ENCODE results near the gene SIK3. TPM values are rescaled to one million over a fixed set of nuclear protein-coding genes. Genes with fewer than 3 reads are reported as not detected.

SIK3 gene
- polyA plus RNA-seq, 1 experiment, result 7.3 TPM

- no peak for TF ChIP-seq CTCF (IDR thresholded peaks at IDR 0.05; ENCODE audit: insufficient read depth, low read depth, low read length)
- Histone ChIP-seq H3K4me3 (ENCODE audit: low read depth, low read length) (no peak overlapping the region), H3K36me3 (ENCODE audit: control insufficient read depth, insufficient read depth, low read length) (no peaks in the 10 kb centered on the region), H3K27me3 (ENCODE audit: control insufficient read depth, insufficient read depth, low read length) (no peaks in the 10 kb centered on the region)
- no peak for DNase-seq (ENCODE audit: low read depth)
- POLR2A ChIA-PET, result no interaction called here
- CTCF ChIA-PET, result interaction anchor here (0.7 to 1.0 kb wide), 2 partner anchors 16 to 43 kb away, joined by 3 read pairs; no protein-coding TSS in a partner anchor
Observed at GRCh38 chr11:116935514-116935913, 162.7 kb downstream of the SIK3 start.

DNA sequence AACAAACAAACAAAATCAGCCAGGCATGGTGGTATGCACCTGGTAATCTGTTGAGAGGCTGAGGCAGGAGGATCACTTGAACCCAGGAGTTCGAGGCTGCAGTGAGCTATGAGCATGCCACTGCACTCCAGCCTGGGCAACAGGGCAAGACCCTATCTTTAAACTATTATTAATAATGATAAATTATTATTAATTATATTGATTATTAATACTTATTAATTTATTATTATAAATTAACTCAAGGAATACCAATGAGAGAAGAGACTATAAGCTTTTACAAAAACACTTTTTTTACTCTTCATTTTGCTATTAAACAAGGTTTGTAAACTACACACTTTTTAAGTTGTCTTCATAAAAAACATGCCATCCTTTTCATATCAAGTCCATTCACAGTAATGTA lies 163.1 kb downstream of the SIK3 start:
- Histone ChIP-seq H3K4me3 (ENCODE audit: low read depth, low read length) (no peak overlapping the region), H3K27me3 (ENCODE audit: control insufficient read depth, insufficient read depth, low read length) (no peaks in the 10 kb centered on the region), H3K36me3 (ENCODE audit: control insufficient read depth, insufficient read depth, low read length) (no peaks in the 10 kb centered on the region)
- ChIA-PET CTCF (interaction anchor here (0.6 to 1.0 kb wide), 3 partner anchors 16 to 73 kb away, joined by 3 read pairs; no protein-coding TSS in a partner anchor), POLR2A (no interaction called here)
- DNase-seq (ENCODE audit: low read depth), result no peak
- no peak for TF ChIP-seq CTCF (IDR thresholded peaks at IDR 0.05; ENCODE audit: insufficient read depth, low read depth, low read length)

- DNase-seq (ENCODE audit: low read depth), result no peak
- H3K4me3 ChIP-seq (ENCODE audit: low read depth, low read length), result no peak overlapping the region
- TF ChIP-seq CTCF (IDR thresholded peaks at IDR 0.05; ENCODE audit: insufficient read depth, low read depth, low read length), result no peak
- ChIA-PET POLR2A (no interaction called here), CTCF (no interaction called here)
- no peaks in the 10 kb centered on the region for H3K36me3 ChIP-seq (ENCODE audit: control insufficient read depth, insufficient read depth, low read length)
- H3K27me3 ChIP-seq (ENCODE audit: control insufficient read depth, insufficient read depth, low read length), result no peaks in the 10 kb centered on the region
Observed at GRCh38 chr11:116933961-116934360, 164.3 kb downstream of the SIK3 start.

DNA sequence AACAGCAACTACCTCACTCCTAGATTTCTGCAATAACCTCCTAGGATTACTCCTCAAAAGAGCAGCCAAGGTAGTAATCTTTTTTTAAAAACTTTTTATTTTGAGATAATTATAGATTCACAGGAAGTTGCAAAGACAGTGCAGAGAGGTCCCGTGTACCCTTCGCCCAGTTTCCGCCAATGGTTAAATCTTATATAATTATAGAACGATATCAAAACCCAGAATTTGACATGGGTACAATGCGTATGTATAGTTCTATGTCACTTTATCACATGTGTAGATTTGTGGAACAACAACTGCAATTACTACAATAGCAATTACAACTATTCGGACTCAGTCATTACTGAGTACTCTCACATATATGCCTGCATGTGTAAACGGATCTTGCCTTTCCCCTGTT lies 166.0 kb downstream of the SIK3 start:
- ChIA-PET CTCF (interaction anchor here (1.3 kb wide), 1 partner anchor 23 kb away, joined by 3 read pairs; no protein-coding TSS in a partner anchor), POLR2A (no interaction called here)
- no peak for DNase-seq (ENCODE audit: low read depth)
- no peaks in the 10 kb centered on the region for H3K36me3 ChIP-seq (ENCODE audit: control insufficient read depth, insufficient read depth, low read length)
- no peak for TF ChIP-seq CTCF (IDR thresholded peaks at IDR 0.05; ENCODE audit: insufficient read depth, low read depth, low read length)
- no peaks in the 10 kb centered on the region for H3K27me3 ChIP-seq (ENCODE audit: control insufficient read depth, insufficient read depth, low read length)
- no peak overlapping the region for H3K4me3 ChIP-seq (ENCODE audit: low read depth, low read length)

GRCh38 chr11:116931206-116931953 lies 166.8 kb downstream of the SIK3 start:
- ChIA-PET POLR2A (interaction anchor here (0.6 kb wide), 1 partner anchor 139 kb away, joined by 20 read pairs; no protein-coding TSS in a partner anchor), CTCF (interaction anchor here (1.3 kb wide), 1 partner anchor 24 kb away, joined by 3 read pairs; no protein-coding TSS in a partner anchor)
- DNase-seq (ENCODE audit: low read depth), result no peak
- Histone ChIP-seq H3K4me3 (ENCODE audit: low read depth, low read length) (no peak overlapping the region), H3K36me3 (ENCODE audit: control insufficient read depth, insufficient read depth, low read length) (no peaks in the 10 kb centered on the region), H3K27me3 (ENCODE audit: control insufficient read depth, insufficient read depth, low read length) (no peaks in the 10 kb centered on the region)
- no peak for TF ChIP-seq CTCF (IDR thresholded peaks at IDR 0.05; ENCODE audit: insufficient read depth, low read depth, low read length)

Measured in BJ (cell line).